GM10266 (cell line): ENCODE results near the gene LPIN3.

Experiments
- DNase-seq: peaks from one replicate; pipeline ENCODE4 v3.0.0; 2012; ENCODE audit errors: extremely low spot score
- CTCF ChIP-seq: IDR thresholded peaks from 2 replicates; pipeline ENCODE4 v1.5.1; 2012; ENCODE audit warnings: mild to moderate bottlenecking, low read depth; ENCODE audit not compliant: control insufficient read depth, insufficient read depth; ENCODE audit errors: missing control alignments

The LPIN3 gene

GRCh38 chr20:41340327-41341055 lies at the start of gene LPIN3:
TSS of gene LPIN3 (plus strand) at chr20:41340821. CDS start at chr20:41345804, 4,983 bp downstream.
- peak; percentile 24 for TF ChIP-seq CTCF
- DNase-seq: peak; percentile 80

- no peak for TF ChIP-seq CTCF
- no peak for DNase-seq
Measured at GRCh38 chr20:41293269-41294037, 47.2 kb upstream of the LPIN3 start.

- no peak for TF ChIP-seq CTCF
- DNase-seq: no peak
Measured at GRCh38 chr20:41299899-41300298, 40.7 kb upstream of the LPIN3 start.

DNA sequence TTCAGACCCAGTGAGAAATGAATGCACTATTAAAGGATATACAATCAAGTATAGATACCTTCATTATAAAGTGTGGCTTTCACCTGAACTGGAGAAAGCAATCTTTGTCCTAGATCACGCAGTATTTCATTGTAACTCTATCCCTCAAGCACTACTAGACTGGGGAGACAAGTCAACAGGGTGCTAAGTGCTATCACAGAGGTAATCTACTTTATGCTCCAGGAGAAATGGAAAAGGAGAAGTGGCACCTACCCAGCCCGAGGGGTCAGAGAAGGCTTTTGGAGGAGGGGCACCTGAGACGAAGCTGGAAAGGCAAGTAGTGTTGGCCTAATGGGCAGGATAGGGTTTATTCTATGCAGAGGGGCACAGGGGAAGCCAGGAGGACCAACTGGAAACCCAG lies 40.2 kb upstream of the LPIN3 start:
- DNase-seq: no peak
- TF ChIP-seq CTCF: no peak

GRCh38 chr20:41300886-41301285 lies 39.7 kb upstream of the LPIN3 start:
- no peak for TF ChIP-seq CTCF

GRCh38 chr20:41304002-41304401 lies 36.6 kb upstream of the LPIN3 start:
- no peak for TF ChIP-seq CTCF
- DNase-seq: no peak

More at GRCh38 chr20:41300886-41301285, 39.7 kb upstream of the LPIN3 start:
- no peak for DNase-seq

- TF ChIP-seq CTCF: no peak
- no peak for DNase-seq
Measured at GRCh38 chr20:41304424-41305079, 36.1 kb upstream of the LPIN3 start.
